Stimulated activated memory B cell treated with anti-CD40 and anti-IgM and Interleukin-4, amounts not matched to agents 10 μg/mL and 1 μg/mL and 100 μg/mL, for 72 hours (primary cell): Measurements from ENCODE around the gene ZNF254.
"Not testable (repeated sequence)": the region's sequence is repeated elsewhere in the genome, so short reads cannot be mapped to it uniquely, and the experiment has no call there.

Source experiments
- ATAC-seq: fragments of 150-1000 bp; cut with Tn5 transposase; 2 replicates; pipeline ENCODE4 v1.10.0; 2021
- H3K27ac Mint-ChIP-seq: one replicate; pipeline ENCODE4 v1.8.0; 2022; ENCODE audit warnings: mild to moderate bottlenecking, mixed read lengths
- H3K27me3 Mint-ChIP-seq: one replicate; pipeline ENCODE4 v1.8.0; 2022; ENCODE audit warnings: mixed read lengths
- H3K36me3 Mint-ChIP-seq: one replicate; pipeline ENCODE4 v1.8.0; 2022; ENCODE audit warnings: mixed read lengths
- H3K4me1 Mint-ChIP-seq: one replicate; pipeline ENCODE4 v1.8.0; 2022; ENCODE audit warnings: mixed read lengths
- H3K4me3 Mint-ChIP-seq: one replicate; pipeline ENCODE4 v1.8.0; 2022; ENCODE audit warnings: mild to moderate bottlenecking, moderate library complexity, mixed read lengths
- H3K9me3 Mint-ChIP-seq: one replicate; pipeline ENCODE4 v1.8.0; 2022; ENCODE audit warnings: mixed read lengths

ZNF254 gene

DNA sequence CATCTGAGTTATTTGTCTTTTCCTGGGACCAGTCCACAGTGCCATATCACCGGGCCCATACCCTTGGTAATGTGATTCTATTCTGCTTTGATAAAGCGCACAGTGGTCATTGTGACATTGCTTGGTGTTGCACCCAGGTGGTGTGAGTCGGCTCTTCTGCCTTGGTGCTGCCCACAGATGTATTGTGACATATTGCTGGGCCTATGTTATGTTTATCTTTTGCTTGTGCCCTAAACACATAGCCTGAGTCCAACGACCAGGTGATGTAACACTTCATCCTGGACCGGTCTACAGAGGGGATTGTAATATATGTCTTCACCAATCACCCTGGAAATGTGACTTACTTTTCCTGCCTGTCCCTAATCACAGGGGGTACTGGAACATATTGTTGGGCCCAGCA is 23.7 kb upstream of the ZNF254 start:
- peaks cover 50% of the 10 kb centered on the region for H3K36me3 Mint-ChIP-seq

DNA sequence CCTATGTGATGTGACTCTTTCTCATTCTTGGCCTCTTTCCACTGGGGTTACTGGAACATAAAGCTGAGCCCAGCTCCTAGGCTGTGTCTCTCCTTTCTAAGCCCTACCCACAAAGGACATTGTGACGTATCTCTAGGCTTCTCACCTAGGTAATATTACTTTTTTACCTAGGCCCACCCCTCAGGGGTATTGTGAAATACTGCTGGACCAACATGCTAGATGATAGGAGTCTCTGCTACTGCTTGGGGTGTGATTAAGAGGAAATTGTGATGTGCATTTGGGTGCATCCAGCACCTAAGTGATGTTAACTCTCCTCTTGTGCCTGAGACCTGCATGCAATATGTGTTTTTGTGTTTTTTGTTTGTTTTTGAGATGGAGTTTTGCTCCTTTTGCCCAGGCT is 22.8 kb upstream of the ZNF254 start:
- Mint-ChIP-seq H3K9me3 (no peaks in the 10 kb centered on the region), H3K36me3 (peaks cover 48% of the 10 kb centered on the region), H3K4me1 (no peaks in the 10 kb centered on the region), H3K27me3 (no peaks in the 10 kb centered on the region), H3K27ac (no peak overlapping the region), H3K4me3 (no peak overlapping the region)
- ATAC-seq = no peak

More for the DNA sequence above, 23.7 kb upstream of the ZNF254 start:
- H3K4me1 Mint-ChIP-seq = no peaks in the 10 kb centered on the region
- H3K27ac Mint-ChIP-seq = no peak overlapping the region
- no peaks in the 10 kb centered on the region for H3K27me3 Mint-ChIP-seq
- no peaks in the 10 kb centered on the region for H3K9me3 Mint-ChIP-seq
- H3K4me3 Mint-ChIP-seq = no peak overlapping the region
- ATAC-seq = no peak

DNA sequence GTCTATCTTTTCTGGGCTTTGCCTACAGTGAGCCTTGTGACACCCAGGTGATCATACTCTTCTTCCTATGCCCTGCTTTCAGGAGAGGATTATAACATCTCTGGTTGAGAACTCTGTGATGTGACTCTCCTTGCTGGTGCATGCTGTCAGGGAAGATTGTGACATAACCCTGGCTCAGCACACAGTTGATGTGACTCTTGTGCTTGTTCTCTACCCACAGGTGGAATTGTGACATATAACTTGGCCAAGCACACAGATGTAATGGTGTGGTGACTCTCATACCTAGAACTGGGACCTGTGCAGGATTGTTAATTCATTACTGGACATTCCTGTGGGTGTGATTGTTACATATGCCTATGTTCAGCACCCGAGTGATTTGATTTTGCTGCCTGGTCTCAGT is 21.7 kb upstream of the ZNF254 start:
- no peak for ATAC-seq
- Mint-ChIP-seq H3K27ac (no peak overlapping the region), H3K36me3 (peaks cover 44% of the 10 kb centered on the region), H3K27me3 (no peaks in the 10 kb centered on the region), H3K9me3 (no peaks in the 10 kb centered on the region), H3K4me3 (no peak overlapping the region), H3K4me1 (no peaks in the 10 kb centered on the region)

DNA sequence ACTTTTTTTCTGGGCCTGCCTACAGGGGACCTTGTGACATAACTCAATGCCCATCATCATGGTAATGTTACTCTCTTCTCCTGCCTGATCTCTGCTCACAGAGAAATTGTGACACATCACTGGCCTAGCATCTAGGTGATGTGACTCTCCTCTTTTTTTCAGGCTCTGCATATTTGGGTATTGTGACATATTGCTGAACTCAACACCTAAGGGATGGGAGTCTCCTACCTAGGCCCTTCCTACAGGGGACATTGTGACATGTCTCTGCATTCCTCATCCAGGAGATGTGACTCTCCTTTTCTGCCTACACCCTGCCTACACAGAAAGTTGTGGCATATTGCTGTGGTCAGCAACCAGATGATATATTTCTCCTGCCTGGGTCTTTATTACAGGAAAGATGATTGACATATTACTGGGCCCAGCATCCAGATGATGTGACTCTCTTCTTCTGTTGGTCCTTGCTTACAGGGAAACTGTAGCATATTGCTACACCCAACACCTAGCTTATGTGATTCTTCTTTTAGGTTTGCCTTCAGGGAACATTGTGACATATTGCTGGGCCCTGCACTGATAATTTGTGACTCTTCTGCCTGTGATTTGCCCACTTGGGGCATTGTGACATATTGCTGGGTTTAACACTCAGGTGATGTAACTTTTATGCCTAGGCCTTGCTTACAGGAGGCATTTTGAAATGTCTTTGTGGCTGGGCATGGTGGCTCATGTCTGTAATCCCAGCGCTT is 21.0 kb upstream of the ZNF254 start:
- Mint-ChIP-seq H3K27ac (no peak overlapping the region), H3K27me3 (no peaks in the 10 kb centered on the region), H3K36me3 (peaks cover 42% of the 10 kb centered on the region), H3K4me1 (no peaks in the 10 kb centered on the region), H3K4me3 (no peak overlapping the region), H3K9me3 (no peaks in the 10 kb centered on the region)
- ATAC-seq = no peak

DNA sequence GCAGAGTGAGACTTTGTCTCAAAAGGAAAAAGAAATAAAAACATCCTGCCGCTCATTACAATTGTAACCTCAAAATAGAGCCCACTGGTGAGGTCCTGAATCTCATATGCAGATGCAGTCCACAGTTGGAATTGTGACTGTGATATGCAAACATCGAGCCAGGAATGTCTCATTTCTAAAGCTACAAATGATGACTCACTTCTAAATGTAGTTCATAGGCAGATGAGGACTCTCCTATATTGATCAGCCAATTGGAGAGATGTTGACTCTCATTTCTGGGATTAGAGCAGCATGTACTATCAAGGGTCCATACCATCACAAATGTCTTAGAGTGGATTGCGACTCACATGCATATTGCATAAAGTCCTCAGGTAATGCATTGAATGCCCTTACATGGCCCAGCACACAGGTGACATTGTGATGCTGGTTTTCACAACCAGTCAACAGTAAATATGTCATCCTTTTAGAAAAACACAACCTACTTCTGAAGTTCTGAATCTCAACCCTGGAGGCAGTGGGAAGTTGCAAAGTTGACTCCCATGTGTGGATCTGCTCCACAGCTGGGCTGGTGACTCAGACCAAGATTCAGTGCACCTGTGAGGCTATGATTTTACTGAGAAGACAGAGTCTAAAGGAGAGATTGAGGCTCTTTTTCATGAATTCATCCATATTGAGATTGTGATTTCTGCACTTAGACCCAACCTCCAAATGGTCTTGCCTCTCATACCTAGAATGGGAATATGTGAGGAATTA is 16.9 kb upstream of the ZNF254 start:
- H3K4me3 Mint-ChIP-seq = no peak overlapping the region
- H3K4me1 Mint-ChIP-seq = no peaks in the 10 kb centered on the region
- H3K27me3 Mint-ChIP-seq = no peaks in the 10 kb centered on the region
- no peak overlapping the region for H3K27ac Mint-ChIP-seq
- no peak for ATAC-seq
- peaks cover 72% of the 10 kb centered on the region for H3K36me3 Mint-ChIP-seq
- H3K9me3 Mint-ChIP-seq = no peaks in the 10 kb centered on the region

DNA sequence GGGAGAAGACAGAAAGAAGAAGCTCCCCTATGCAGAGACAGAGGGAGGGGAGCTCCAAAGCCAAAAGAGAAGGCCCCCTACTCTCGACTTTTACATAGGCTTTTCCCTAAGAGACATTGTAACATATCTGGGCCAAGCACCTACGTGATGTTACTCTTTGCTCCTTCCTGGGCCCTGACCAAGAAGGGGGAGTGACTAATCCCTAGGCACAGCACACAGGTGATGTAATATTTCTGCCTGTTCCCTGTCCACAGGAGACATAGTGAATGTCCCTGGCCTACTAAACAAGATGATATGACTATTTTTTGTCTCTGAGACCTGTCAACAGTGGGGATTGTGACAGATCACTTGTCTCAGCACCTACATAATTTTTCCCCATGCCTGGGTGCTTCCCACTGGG is 15.9 kb upstream of the ZNF254 start:
- H3K27ac Mint-ChIP-seq = no peak overlapping the region
- H3K4me3 Mint-ChIP-seq = no peak overlapping the region
- H3K36me3 Mint-ChIP-seq = peaks cover 76% of the 10 kb centered on the region
- no peak for ATAC-seq
- no peaks in the 10 kb centered on the region for H3K9me3 Mint-ChIP-seq
- H3K4me1 Mint-ChIP-seq = no peaks in the 10 kb centered on the region
- H3K27me3 Mint-ChIP-seq = no peaks in the 10 kb centered on the region

DNA sequence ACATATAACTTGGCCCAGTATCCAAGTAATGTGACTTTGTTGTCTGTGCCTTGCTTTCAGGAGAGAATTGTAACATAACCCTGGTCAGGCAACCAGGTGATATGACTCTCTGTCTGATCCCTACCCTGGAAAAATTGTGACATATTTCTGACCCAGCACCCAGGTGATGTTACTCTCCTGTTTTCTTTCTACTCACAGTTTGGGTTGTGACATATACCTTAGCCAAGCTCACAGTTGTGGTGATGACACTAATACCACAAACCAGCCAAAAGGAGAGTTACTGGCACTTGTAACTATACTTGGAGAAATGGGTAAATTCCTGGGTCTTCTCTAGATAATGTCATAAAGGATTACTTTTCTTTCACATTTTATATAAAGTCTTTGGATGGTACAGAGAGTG is 14.3 kb upstream of the ZNF254 start:
- Mint-ChIP-seq H3K4me1 (no peaks in the 10 kb centered on the region), H3K27me3 (no peaks in the 10 kb centered on the region), H3K4me3 (no peak overlapping the region), H3K36me3 (peaks cover 69% of the 10 kb centered on the region), H3K9me3 (no peaks in the 10 kb centered on the region), H3K27ac (no peak overlapping the region)
- no peak for ATAC-seq

DNA sequence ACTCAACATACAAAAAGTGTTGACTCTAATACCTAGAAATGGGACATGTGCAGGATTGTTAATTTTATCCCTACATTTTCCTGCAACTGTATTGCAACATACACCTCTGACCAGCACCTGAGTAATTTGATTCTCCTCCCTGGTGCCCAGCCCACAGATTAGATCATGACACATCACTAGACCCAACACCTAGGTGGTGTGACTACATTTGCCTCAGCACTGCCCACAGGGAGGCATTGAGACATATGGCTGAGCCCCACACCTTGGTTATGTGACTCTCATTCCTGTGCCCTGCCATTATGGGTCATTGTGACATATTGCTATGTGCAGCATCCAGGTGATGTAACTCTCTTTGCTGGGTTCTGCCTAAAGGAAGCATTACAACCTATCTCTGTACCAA is 13.2 kb upstream of the ZNF254 start:
- ATAC-seq = no peak
- Mint-ChIP-seq H3K36me3 (peaks cover 63% of the 10 kb centered on the region), H3K27ac (no peak overlapping the region), H3K27me3 (no peaks in the 10 kb centered on the region), H3K4me3 (no peak overlapping the region), H3K4me1 (no peaks in the 10 kb centered on the region), H3K9me3 (no peaks in the 10 kb centered on the region)

DNA sequence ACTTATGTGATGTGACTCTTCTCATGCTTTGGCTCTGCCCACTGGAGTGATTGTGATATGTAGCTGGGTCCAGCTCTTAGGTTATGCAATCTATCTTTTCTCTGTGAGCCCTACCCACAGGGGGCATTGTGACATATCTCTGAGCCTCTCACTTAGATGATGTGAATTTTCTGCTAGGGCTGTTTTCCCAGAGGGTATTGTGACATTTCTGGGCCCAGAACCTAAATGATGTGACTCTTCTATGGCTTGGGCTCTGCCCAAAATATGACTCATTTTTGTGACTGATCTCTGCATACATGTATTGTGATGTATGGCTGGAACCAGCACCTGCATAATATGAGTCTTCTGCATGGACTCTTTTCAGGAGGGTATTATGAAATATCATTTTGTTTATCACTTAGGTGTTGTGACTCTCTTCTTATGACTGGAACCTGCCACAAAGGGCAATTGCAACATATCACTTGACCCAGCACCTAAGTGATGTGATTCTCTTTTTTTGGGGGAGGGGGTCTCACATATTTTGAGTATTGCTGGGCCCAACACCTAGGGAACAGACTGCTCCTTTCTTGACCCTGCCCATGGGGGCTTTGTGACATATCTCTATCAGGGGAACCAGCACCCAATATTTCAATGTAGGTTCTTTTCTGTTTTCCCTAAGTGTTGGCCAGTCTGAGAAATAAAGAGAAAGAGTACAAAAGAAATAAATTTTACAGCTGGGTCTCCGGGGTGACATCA is 12.1 kb upstream of the ZNF254 start:
- H3K9me3 Mint-ChIP-seq = no peaks in the 10 kb centered on the region
- no peak overlapping the region for H3K4me3 Mint-ChIP-seq
- H3K4me1 Mint-ChIP-seq = no peaks in the 10 kb centered on the region
- H3K36me3 Mint-ChIP-seq = peaks cover 66% of the 10 kb centered on the region
- ATAC-seq = no peak
- H3K27me3 Mint-ChIP-seq = no peaks in the 10 kb centered on the region
- H3K27ac Mint-ChIP-seq = no peak overlapping the region

DNA sequence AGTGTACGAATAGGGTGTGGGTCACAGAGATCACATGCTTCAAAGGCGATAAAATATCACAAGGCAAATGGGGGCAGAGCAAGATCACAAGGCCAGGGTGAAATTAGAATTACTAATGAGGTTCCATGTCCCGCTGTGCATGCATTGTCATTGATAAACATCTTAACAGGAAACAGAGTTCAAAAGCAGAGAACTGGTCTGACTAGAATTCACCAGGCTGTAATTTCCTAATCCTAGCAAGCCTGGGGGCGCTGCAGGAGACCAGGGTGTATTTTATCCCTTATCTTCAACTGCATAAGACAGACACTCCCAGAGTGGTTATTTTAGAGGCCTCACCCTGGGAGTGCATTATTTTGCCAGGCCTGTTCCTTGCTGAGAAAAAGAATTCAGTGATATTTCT is 11.5 kb upstream of the ZNF254 start:
- H3K27me3 Mint-ChIP-seq, H3K4me1 Mint-ChIP-seq, ATAC-seq, H3K27ac Mint-ChIP-seq, H3K9me3 Mint-ChIP-seq, H3K4me3 Mint-ChIP-seq: not testable (repeated sequence)
- peaks cover 60% of the 10 kb centered on the region for H3K36me3 Mint-ChIP-seq

DNA sequence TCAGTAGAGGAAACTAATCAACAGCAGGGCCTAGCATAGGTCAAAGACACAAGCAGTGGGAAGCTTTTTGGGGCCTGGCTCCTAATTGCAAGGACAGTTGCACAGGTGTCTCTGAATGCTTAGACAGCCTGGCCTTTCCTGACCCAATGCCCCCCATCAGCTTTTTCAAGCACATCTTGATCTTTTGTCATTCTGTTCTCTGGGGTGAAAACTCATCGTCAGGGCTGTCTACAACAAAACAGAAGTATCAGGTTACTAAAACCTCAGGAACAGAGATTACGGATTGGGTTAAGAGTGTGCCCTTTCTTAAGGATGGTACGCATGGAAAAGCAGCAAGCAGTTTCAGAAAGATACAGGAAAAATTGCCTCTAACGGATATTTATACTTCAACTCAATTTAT is 8.3 kb upstream of the ZNF254 start:
- H3K4me1 Mint-ChIP-seq = no peaks in the 10 kb centered on the region
- H3K27me3 Mint-ChIP-seq = no peaks in the 10 kb centered on the region
- H3K4me3 Mint-ChIP-seq = no peak overlapping the region
- H3K9me3 Mint-ChIP-seq = no peaks in the 10 kb centered on the region
- no peak overlapping the region for H3K27ac Mint-ChIP-seq
- H3K36me3 Mint-ChIP-seq = peaks cover 40% of the 10 kb centered on the region
- ATAC-seq = no peak

DNA sequence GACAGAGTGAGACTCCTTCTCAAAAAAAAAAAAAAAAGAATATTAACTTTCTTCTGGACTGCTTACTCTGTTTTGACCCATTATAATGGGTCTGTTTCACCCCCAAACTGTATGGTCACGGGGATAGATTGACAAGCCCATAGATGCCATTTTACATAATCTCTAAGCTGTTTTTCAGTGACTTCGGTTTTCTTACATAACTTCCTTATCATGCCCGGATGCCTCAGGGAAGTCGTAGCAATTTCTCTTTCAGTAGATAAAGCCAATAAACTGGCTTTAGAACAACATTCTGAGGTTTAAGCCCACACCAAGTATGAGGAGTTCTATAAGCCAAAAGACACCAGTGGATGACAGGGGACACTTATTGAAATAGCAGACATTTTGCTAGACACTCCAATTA is 5.9 kb upstream of the ZNF254 start:
- no peaks in the 10 kb centered on the region for H3K4me1 Mint-ChIP-seq
- no peaks in the 10 kb centered on the region for H3K9me3 Mint-ChIP-seq
- H3K27ac Mint-ChIP-seq = no peak overlapping the region
- H3K36me3 Mint-ChIP-seq = peaks cover 16% of the 10 kb centered on the region
- H3K4me3 Mint-ChIP-seq = no peak overlapping the region
- no peak for ATAC-seq
- no peaks in the 10 kb centered on the region for H3K27me3 Mint-ChIP-seq

DNA sequence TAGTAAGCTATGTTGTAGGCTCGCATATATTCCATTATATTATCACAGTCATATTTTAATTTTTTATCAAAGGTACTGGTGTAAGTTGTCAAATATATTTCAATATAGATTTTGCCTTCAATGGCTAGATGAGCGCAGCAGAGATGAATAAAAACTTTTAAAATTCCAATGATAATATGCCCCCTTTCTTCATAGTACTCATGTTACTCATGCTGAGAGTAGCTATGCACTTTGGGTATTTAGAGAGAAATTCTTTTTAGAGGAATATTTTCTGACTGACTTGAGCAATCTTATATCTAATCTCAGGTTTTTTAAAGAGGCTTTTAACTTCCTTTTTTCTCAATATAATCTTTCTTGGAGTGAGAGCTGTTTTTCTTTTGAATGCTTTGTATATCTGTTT is 11.4 kb downstream of the ZNF254 start:
- no peak overlapping the region for H3K27ac Mint-ChIP-seq
- H3K36me3 Mint-ChIP-seq = peaks cover 66% of the 10 kb centered on the region
- H3K4me3 Mint-ChIP-seq = no peak overlapping the region
- no peak for ATAC-seq
- peaks cover 15% of the 10 kb centered on the region for H3K4me1 Mint-ChIP-seq
- no peaks in the 10 kb centered on the region for H3K27me3 Mint-ChIP-seq
- peaks cover 8% of the 10 kb centered on the region for H3K9me3 Mint-ChIP-seq

DNA sequence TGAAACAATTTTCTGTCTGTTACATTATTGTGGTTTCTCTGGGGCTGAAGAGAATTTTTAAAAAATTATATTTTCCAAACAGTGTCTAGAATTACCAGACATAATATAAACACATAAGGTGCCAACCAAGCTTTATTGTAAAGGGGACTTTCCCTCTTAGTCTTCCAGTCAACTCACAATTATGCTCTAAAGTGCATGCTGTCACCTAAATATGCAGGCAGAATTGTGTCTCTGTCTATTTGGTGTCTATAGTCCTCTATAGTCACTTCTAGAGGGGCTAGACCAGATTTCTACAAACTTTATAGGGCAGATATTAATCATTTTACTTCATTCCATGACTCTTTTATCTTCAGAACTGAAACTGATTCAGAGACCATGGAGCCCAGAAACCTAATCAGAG is 12.8 kb downstream of the ZNF254 start:
- H3K4me3 Mint-ChIP-seq = no peak overlapping the region
- H3K27ac Mint-ChIP-seq = no peak overlapping the region
- H3K27me3 Mint-ChIP-seq = no peaks in the 10 kb centered on the region
- no peak for ATAC-seq
- peaks cover 66% of the 10 kb centered on the region for H3K36me3 Mint-ChIP-seq
- H3K4me1 Mint-ChIP-seq = peaks cover 7% of the 10 kb centered on the region
- peaks cover 8% of the 10 kb centered on the region for H3K9me3 Mint-ChIP-seq

DNA sequence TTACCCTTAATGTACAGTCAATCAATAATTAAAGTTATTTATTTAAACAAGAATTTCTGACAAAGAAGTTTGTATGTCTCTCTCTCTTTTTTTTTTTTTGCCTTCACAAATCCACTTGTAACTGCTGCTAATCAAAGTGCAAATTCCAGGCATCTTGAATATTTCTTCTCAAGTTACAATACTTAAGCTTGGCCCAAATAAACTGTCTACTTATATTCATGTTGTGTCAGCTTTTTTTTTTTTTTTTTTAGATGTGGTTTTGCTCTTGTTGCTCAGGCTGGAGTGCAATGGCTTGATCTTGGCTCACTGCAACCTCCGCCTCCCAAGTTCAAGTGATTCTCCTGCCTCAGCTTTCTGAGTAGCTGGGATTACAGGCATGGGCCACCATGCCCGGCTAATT is 13.6 kb downstream of the ZNF254 start:
- H3K36me3 Mint-ChIP-seq = peaks cover 66% of the 10 kb centered on the region
- not testable (repeated sequence) for H3K4me1 Mint-ChIP-seq, H3K9me3 Mint-ChIP-seq, ATAC-seq, H3K4me3 Mint-ChIP-seq, H3K27me3 Mint-ChIP-seq, H3K27ac Mint-ChIP-seq
